T-helper 22 cell (primary cell): ENCODE data around the gene EYS.
"Not testable (repeated sequence)": the region's sequence is repeated elsewhere in the genome, so short reads cannot be mapped to it uniquely, and the experiment has no call there.

ENCODE experiments used
- DNase-seq: peaks from one replicate; pipeline ENCODE4 v3.0.0-alpha.2; 2020; ENCODE audit warnings: low read depth

Gene EYS

GRCh38 chr6:63817492-63818050, 1889.5 kb downstream of the EYS start:
- no peak for DNase-seq

GRCh38 chr6:63816982-63817436, 1890.0 kb downstream of the EYS start:
- DNase-seq = no peak

- no peak for DNase-seq
Observed at GRCh38 chr6:63816401-63816981, 1890.5 kb downstream of the EYS start.

GRCh38 chr6:63814459-63814858, 1892.6 kb downstream of the EYS start:
- no peak for DNase-seq

GRCh38 chr6:63813566-63814120, 1893.4 kb downstream of the EYS start:
- no peak for DNase-seq

GRCh38 chr6:63808576-63808975, 1898.5 kb downstream of the EYS start:
- no peak for DNase-seq

- DNase-seq = no peak
Observed at GRCh38 chr6:63807056-63807455, 1900.0 kb downstream of the EYS start.

- no peak for DNase-seq
Observed at GRCh38 chr6:63806573-63806913, 1900.5 kb downstream of the EYS start.

- no peak for DNase-seq
Observed at GRCh38 chr6:63805808-63806572, 1901.0 kb downstream of the EYS start.

- DNase-seq = no peak
Observed at GRCh38 chr6:63805345-63805744, 1901.7 kb downstream of the EYS start.

GRCh38 chr6:63804381-63804956, 1902.6 kb downstream of the EYS start:
- DNase-seq = no peak

- no peak for DNase-seq
Observed at GRCh38 chr6:63803371-63803770, 1903.7 kb downstream of the EYS start.

- no peak for DNase-seq
Observed at GRCh38 chr6:63802606-63803206, 1904.3 kb downstream of the EYS start.

GRCh38 chr6:63800386-63800785, 1906.6 kb downstream of the EYS start:
- DNase-seq = not testable (repeated sequence)

- DNase-seq = no peak
Observed at GRCh38 chr6:63799813-63800212, 1907.2 kb downstream of the EYS start.

GRCh38 chr6:63799313-63799712, 1907.7 kb downstream of the EYS start:
- DNase-seq = no peak

- no peak for DNase-seq
Observed at GRCh38 chr6:63798378-63798777, 1908.6 kb downstream of the EYS start.

- DNase-seq = no peak
Observed at GRCh38 chr6:63797721-63798120, 1909.3 kb downstream of the EYS start.

GRCh38 chr6:63795826-63796225, 1911.2 kb downstream of the EYS start:
- no peak for DNase-seq

- DNase-seq = no peak
Observed at GRCh38 chr6:63795006-63795405, 1912.0 kb downstream of the EYS start.

- no peak for DNase-seq
Observed at GRCh38 chr6:63793465-63794137, 1913.4 kb downstream of the EYS start.
